Measurements from ENCODE around the gene UMODL1.

Gene UMODL1

GRCh38 chr21:42088658-42089057 lies 17.5 kb downstream of the UMODL1 start:
- no peak overlapping the region for H3K4me3 ChIP-seq (ENCODE audit: low read depth, low read length)
- no peak for DNase-seq (ENCODE audit: low read depth, low spot score)
- no peak for TF ChIP-seq CTCF (IDR thresholded peaks at IDR 0.05; ENCODE audit: insufficient read depth, low read length, missing control alignments)
- CTCF ChIA-PET, result no interaction called here
- POLR2A ChIA-PET, result no interaction called here

GRCh38 chr21:42089093-42089631 lies 18.0 kb downstream of the UMODL1 start:
- no peak for DNase-seq (ENCODE audit: low read depth, low spot score)
- H3K4me3 ChIP-seq (ENCODE audit: low read depth, low read length), result no peak overlapping the region
- ChIA-PET CTCF (interaction anchor here (1.1 kb wide), 1 partner anchor 9 kb away, joined by 3 read pairs; no protein-coding TSS in a partner anchor), POLR2A (no interaction called here)
- no peak for TF ChIP-seq CTCF (IDR thresholded peaks at IDR 0.05; ENCODE audit: insufficient read depth, low read length, missing control alignments)

- ChIA-PET POLR2A (no interaction called here), CTCF (interaction anchor here (1.1 kb wide), 1 partner anchor 8 kb away, joined by 3 read pairs; no protein-coding TSS in a partner anchor)
- TF ChIP-seq CTCF (IDR thresholded peaks at IDR 0.05; ENCODE audit: insufficient read depth, low read length, missing control alignments), result no peak
- no peak for DNase-seq (ENCODE audit: low read depth, low spot score)
- H3K4me3 ChIP-seq (ENCODE audit: low read depth, low read length), result no peak overlapping the region
These were observed 18.7 kb downstream of the UMODL1 start for GRCh38 chr21:42089665-42090310.

- ChIA-PET POLR2A (no interaction called here), CTCF (interaction anchor here (1.4 kb wide), 1 partner anchor 16 kb away, joined by 3 read pairs; no protein-coding TSS in a partner anchor)
- TF ChIP-seq CTCF (IDR thresholded peaks at IDR 0.05; ENCODE audit: insufficient read depth, low read length, missing control alignments), result no peak
- DNase-seq (ENCODE audit: low read depth, low spot score), result no peak
- H3K4me3 ChIP-seq (ENCODE audit: low read depth, low read length), result no peak overlapping the region
These were observed 20.9 kb downstream of the UMODL1 start for GRCh38 chr21:42091899-42092508.

GRCh38 chr21:42092771-42093170 lies 21.7 kb downstream of the UMODL1 start:
- ChIA-PET CTCF (interaction anchor here (0.8 to 1.4 kb wide), 2 partner anchors 15 to 16 kb away, joined by 3 read pairs; no protein-coding TSS in a partner anchor), POLR2A (interaction anchor here (0.6 to 0.7 kb wide), 2 partner anchors 10 to 81 kb away, joined by 3 to 4 read pairs; no protein-coding TSS in a partner anchor)
- no peak for TF ChIP-seq CTCF (IDR thresholded peaks at IDR 0.05; ENCODE audit: insufficient read depth, low read length, missing control alignments)
- no peak for DNase-seq (ENCODE audit: low read depth, low spot score)
- no peak overlapping the region for H3K4me3 ChIP-seq (ENCODE audit: low read depth, low read length)

- no peak for TF ChIP-seq CTCF (IDR thresholded peaks at IDR 0.05; ENCODE audit: insufficient read depth, low read length, missing control alignments)
- no peak overlapping the region for H3K4me3 ChIP-seq (ENCODE audit: low read depth, low read length)
- ChIA-PET CTCF (interaction anchor here (0.8 to 1.4 kb wide), 2 partner anchors 15 to 17 kb away, joined by 3 read pairs; no protein-coding TSS in a partner anchor), POLR2A (interaction anchor here (0.6 to 0.7 kb wide), 2 partner anchors 11 to 82 kb away, joined by 3 to 4 read pairs; no protein-coding TSS in a partner anchor)
- no peak for DNase-seq (ENCODE audit: low read depth, low spot score)
These were observed 22.1 kb downstream of the UMODL1 start for GRCh38 chr21:42093186-42093585.

Data from AG04449 (cell line).